Gastrocnemius medialis (tissue), 4 donors: Measurements from ENCODE around the gene EGFR.

Experiments
- POLR2A ChIP-seq, 2 donors: fragments of 450-650 bp; IDR thresholded peaks; one replicate each; pipeline ENCODE4 v1.6.1; 2017; ENCODE audit warnings: antibody characterized with exemption in 2 of 2, mild to moderate bottlenecking in 2 of 2, moderate library complexity in 2 of 2
- TF ChIP-seq, protein P1 (sequence below), 5 experiments: fragments of 450-650 bp in 3 of 5; fragments of 200-600 bp in 2 of 5; sonication (generic) in 2 of 5; IDR thresholded peaks in 4 of 5; conservative IDR thresholded peaks in 1 of 5; 1 replicate in 4 of 5; 2 replicates in 1 of 5; pipeline ENCODE4 v1.5.1; 2016 to 2019; ENCODE audit warnings: antibody characterized with exemption in 5 of 5, mild to moderate bottlenecking in 3 of 5, moderate library complexity in 3 of 5

DNA sequence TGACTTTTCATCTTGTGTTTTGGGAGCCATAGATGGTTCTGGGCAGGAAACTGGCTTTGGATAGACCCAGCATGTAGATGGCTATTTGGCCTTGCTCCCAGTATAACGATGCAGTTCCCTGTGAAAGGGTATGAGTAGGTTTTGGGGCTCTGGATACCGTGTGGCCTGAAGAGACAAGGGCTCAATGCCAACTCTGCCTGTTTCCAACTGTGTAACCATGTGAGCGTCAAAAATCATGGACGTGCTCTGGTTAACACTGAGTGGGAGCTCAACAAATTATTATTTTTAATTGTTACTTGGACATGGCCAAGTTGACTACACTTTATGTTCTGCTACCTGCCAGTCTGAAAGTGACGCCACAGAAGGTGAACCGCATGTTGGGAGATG is 41.8 kb downstream of the EGFR start:
- TF ChIP-seq POLR2A (IDR thresholded peaks at IDR 0.05), result no peak
- TF ChIP-seq, protein P1, sequence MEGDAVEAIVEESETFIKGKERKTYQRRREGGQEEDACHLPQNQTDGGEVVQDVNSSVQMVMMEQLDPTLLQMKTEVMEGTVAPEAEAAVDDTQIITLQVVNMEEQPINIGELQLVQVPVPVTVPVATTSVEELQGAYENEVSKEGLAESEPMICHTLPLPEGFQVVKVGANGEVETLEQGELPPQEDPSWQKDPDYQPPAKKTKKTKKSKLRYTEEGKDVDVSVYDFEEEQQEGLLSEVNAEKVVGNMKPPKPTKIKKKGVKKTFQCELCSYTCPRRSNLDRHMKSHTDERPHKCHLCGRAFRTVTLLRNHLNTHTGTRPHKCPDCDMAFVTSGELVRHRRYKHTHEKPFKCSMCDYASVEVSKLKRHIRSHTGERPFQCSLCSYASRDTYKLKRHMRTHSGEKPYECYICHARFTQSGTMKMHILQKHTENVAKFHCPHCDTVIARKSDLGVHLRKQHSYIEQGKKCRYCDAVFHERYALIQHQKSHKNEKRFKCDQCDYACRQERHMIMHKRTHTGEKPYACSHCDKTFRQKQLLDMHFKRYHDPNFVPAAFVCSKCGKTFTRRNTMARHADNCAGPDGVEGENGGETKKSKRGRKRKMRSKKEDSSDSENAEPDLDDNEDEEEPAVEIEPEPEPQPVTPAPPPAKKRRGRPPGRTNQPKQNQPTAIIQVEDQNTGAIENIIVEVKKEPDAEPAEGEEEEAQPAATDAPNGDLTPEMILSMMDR (IDR thresholded peaks at IDR 0.05 in 4 of 5, conservative IDR thresholded peaks at IDR 0.05 in 1 of 5), result no peak
